GM19324 (cell line): ENCODE results near the gene COQ9.

Source experiments
- ATAC-seq: cut with Tn5 transposase; IDR thresholded peaks from one replicate; pipeline ENCODE4 v1.9.1; 2021; ENCODE audit warnings: mild to moderate bottlenecking, moderate library complexity; ENCODE audit not compliant: unreplicated experiment, low FRiP score

The COQ9 gene

GRCh38 chr16:57507136-57508034 lies 60.1 kb downstream of the COQ9 start:
- ATAC-seq = no peak

- ATAC-seq = no peak
Observed at GRCh38 chr16:57508035-57508425, 60.8 kb downstream of the COQ9 start.

GRCh38 chr16:57509231-57509923 lies 62.1 kb downstream of the COQ9 start:
- ATAC-seq = no peak

- no peak for ATAC-seq
Observed at GRCh38 chr16:57510016-57510871, 63.0 kb downstream of the COQ9 start.
